Activated T-cell treated with anti-CD3 and anti-CD28 coated beads, Interleukin-2, amount 50 U/mL, for 4 hours (primary cell): ENCODE measurements around the gene NOTCH2. TPM values are rescaled to one million over a fixed set of nuclear protein-coding genes. Genes with fewer than 3 reads are reported as not detected.
A peak's percentile ranks its signal among the peaks of the same experiment; 100 is the strongest.

ENCODE experiments used
- ATAC-seq, 2 donors: fragments of 200-7000 bp; cut with Tn5 transposase; one replicate each; pipeline ENCODE4 v1.10.0; 2021
- DNase-seq: peaks from one replicate; pipeline ENCODE4 v3.0.0-alpha.2; 2020
- H3K27me3 Mint-ChIP-seq: one replicate; pipeline ENCODE4 v1.8.0; 2021; ENCODE audit warnings: low read depth, mixed read lengths
- H3K36me3 Mint-ChIP-seq: one replicate; pipeline ENCODE4 v1.8.0; 2022; ENCODE audit warnings: mixed read lengths; ENCODE audit not compliant: insufficient read depth
- H3K4me1 Mint-ChIP-seq: one replicate; pipeline ENCODE4 v1.8.0; 2021; ENCODE audit warnings: low read depth, mixed read lengths
- H3K4me3 Mint-ChIP-seq: one replicate; pipeline ENCODE4 v1.8.0; 2021; ENCODE audit warnings: mild to moderate bottlenecking, moderate library complexity, mixed read lengths
- H3K9me3 Mint-ChIP-seq: one replicate; pipeline ENCODE4 v1.8.0; 2021; ENCODE audit warnings: mixed read lengths
- total RNA-seq, 3 donors: library from RNA; stranded (reverse); gene quantifications; one replicate each; pipeline ENCODE4 v1.2.1, GENCODE V29; 2021

Gene NOTCH2
- total RNA-seq, 3 donors from 2014 or later: 53.4 to 60.8 (median 53.4) TPM

- Mint-ChIP-seq H3K4me1 (no peaks in the 10 kb centered on the region), H3K4me3 (no peak overlapping the region), H3K36me3 (peaks cover 6% of the 10 kb centered on the region), H3K27me3 (peaks cover 17% of the 10 kb centered on the region), H3K9me3 (peaks cover 10% of the 10 kb centered on the region)
- DNase-seq: no peak
- ATAC-seq: no peak
These were observed 185.6 kb downstream of the NOTCH2 start for GRCh38 chr1:119883826-119884225.

- Mint-ChIP-seq H3K36me3 (no peaks in the 10 kb centered on the region), H3K27me3 (peaks cover 19% of the 10 kb centered on the region), H3K9me3 (no peaks in the 10 kb centered on the region), H3K4me1 (no peaks in the 10 kb centered on the region), H3K4me3 (no peak overlapping the region)
- DNase-seq (no peak), ATAC-seq (no peak)
These were observed 187.1 kb downstream of the NOTCH2 start for GRCh38 chr1:119882132-119883049.

GRCh38 chr1:119879510-119880434, 189.7 kb downstream of the NOTCH2 start:
- H3K4me3 Mint-ChIP-seq: no peak overlapping the region
- no peak for DNase-seq
- no peak for ATAC-seq
- no peaks in the 10 kb centered on the region for H3K4me1 Mint-ChIP-seq
- H3K9me3 Mint-ChIP-seq: no peaks in the 10 kb centered on the region
- H3K36me3 Mint-ChIP-seq: no peaks in the 10 kb centered on the region
- H3K27me3 Mint-ChIP-seq: peaks cover 8% of the 10 kb centered on the region

GRCh38 chr1:119878171-119878570, 191.3 kb downstream of the NOTCH2 start:
- Mint-ChIP-seq H3K27me3 (peaks cover 14% of the 10 kb centered on the region), H3K4me1 (no peaks in the 10 kb centered on the region), H3K36me3 (no peaks in the 10 kb centered on the region), H3K4me3 (no peak overlapping the region), H3K9me3 (no peaks in the 10 kb centered on the region)
- ATAC-seq (no peak), DNase-seq (no peak)

- no peaks in the 10 kb centered on the region for H3K36me3 Mint-ChIP-seq
- peaks cover 24% of the 10 kb centered on the region for H3K27me3 Mint-ChIP-seq
- ATAC-seq (no peak), DNase-seq (no peak)
- H3K4me3 Mint-ChIP-seq: no peak overlapping the region
- H3K9me3 Mint-ChIP-seq: no peaks in the 10 kb centered on the region
- no peaks in the 10 kb centered on the region for H3K4me1 Mint-ChIP-seq
These were observed 195.3 kb downstream of the NOTCH2 start for GRCh38 chr1:119874186-119874585.

GRCh38 chr1:119873135-119874015, 196.1 kb downstream of the NOTCH2 start:
- Mint-ChIP-seq H3K4me3 (no peak overlapping the region), H3K36me3 (no peaks in the 10 kb centered on the region), H3K9me3 (no peaks in the 10 kb centered on the region), H3K4me1 (no peaks in the 10 kb centered on the region), H3K27me3 (peaks cover 21% of the 10 kb centered on the region)
- DNase-seq: no peak
- ATAC-seq: no peak

- DNase-seq: no peak
- peaks cover 20% of the 10 kb centered on the region for H3K27me3 Mint-ChIP-seq
These were observed 197.6 kb downstream of the NOTCH2 start for GRCh38 chr1:119871881-119872280.

GRCh38 chr1:119870917-119871596, 198.4 kb downstream of the NOTCH2 start:
- no peaks in the 10 kb centered on the region for H3K36me3 Mint-ChIP-seq
- no peaks in the 10 kb centered on the region for H3K4me1 Mint-ChIP-seq
- H3K27me3 Mint-ChIP-seq: peaks cover 20% of the 10 kb centered on the region
- H3K9me3 Mint-ChIP-seq: no peaks in the 10 kb centered on the region
- peak in 1 of 2 donors; percentile 51 for ATAC-seq
- DNase-seq: peak; percentile 53
- H3K4me3 Mint-ChIP-seq: no peak overlapping the region

More at GRCh38 chr1:119871881-119872280, 197.6 kb downstream of the NOTCH2 start:
- no peak for ATAC-seq
- H3K4me1 Mint-ChIP-seq: no peaks in the 10 kb centered on the region
- no peaks in the 10 kb centered on the region for H3K36me3 Mint-ChIP-seq
- H3K4me3 Mint-ChIP-seq: no peak overlapping the region
- no peaks in the 10 kb centered on the region for H3K9me3 Mint-ChIP-seq

GRCh38 chr1:119869995-119870394, 199.5 kb downstream of the NOTCH2 start:
- no peaks in the 10 kb centered on the region for H3K36me3 Mint-ChIP-seq
- H3K9me3 Mint-ChIP-seq: no peaks in the 10 kb centered on the region
- H3K27me3 Mint-ChIP-seq: peaks cover 20% of the 10 kb centered on the region
- ATAC-seq: no peak
- no peak for DNase-seq
- no peak overlapping the region for H3K4me3 Mint-ChIP-seq
- no peaks in the 10 kb centered on the region for H3K4me1 Mint-ChIP-seq

GRCh38 chr1:119868176-119868575, 201.3 kb downstream of the NOTCH2 start:
- Mint-ChIP-seq H3K27me3 (peaks cover 17% of the 10 kb centered on the region), H3K4me1 (no peaks in the 10 kb centered on the region), H3K36me3 (no peaks in the 10 kb centered on the region), H3K4me3 (no peak overlapping the region), H3K9me3 (no peaks in the 10 kb centered on the region)
- DNase-seq: no peak
- ATAC-seq: no peak

- Mint-ChIP-seq H3K27me3 (peaks cover 9% of the 10 kb centered on the region), H3K9me3 (no peaks in the 10 kb centered on the region), H3K36me3 (no peaks in the 10 kb centered on the region), H3K4me3 (no peak overlapping the region), H3K4me1 (no peaks in the 10 kb centered on the region)
- ATAC-seq: no peak
- DNase-seq: no peak
These were observed 203.0 kb downstream of the NOTCH2 start for GRCh38 chr1:119866451-119866850.

- ATAC-seq (no peak), DNase-seq (no peak)
- no peaks in the 10 kb centered on the region for H3K9me3 Mint-ChIP-seq
- H3K36me3 Mint-ChIP-seq: no peaks in the 10 kb centered on the region
- H3K4me3 Mint-ChIP-seq: no peak overlapping the region
- peaks cover 6% of the 10 kb centered on the region for H3K27me3 Mint-ChIP-seq
- H3K4me1 Mint-ChIP-seq: no peaks in the 10 kb centered on the region
These were observed 203.8 kb downstream of the NOTCH2 start for GRCh38 chr1:119865627-119866026.

- DNase-seq: no peak
- Mint-ChIP-seq H3K4me1 (peaks cover 9% of the 10 kb centered on the region), H3K9me3 (no peaks in the 10 kb centered on the region), H3K36me3 (no peaks in the 10 kb centered on the region), H3K27me3 (peaks cover 9% of the 10 kb centered on the region), H3K4me3 (no peak overlapping the region)
- no peak for ATAC-seq
These were observed 207.2 kb downstream of the NOTCH2 start for GRCh38 chr1:119862276-119862675.
